ENCODE measurements around the gene VCL. TPM values are rescaled to one million over a fixed set of nuclear protein-coding genes. Genes with fewer than 3 reads are reported as not detected.

The VCL gene
- total RNA-seq, 4 donors from 2014 or later, result 54.8 to 92.9 (median 64.7) TPM

DNA sequence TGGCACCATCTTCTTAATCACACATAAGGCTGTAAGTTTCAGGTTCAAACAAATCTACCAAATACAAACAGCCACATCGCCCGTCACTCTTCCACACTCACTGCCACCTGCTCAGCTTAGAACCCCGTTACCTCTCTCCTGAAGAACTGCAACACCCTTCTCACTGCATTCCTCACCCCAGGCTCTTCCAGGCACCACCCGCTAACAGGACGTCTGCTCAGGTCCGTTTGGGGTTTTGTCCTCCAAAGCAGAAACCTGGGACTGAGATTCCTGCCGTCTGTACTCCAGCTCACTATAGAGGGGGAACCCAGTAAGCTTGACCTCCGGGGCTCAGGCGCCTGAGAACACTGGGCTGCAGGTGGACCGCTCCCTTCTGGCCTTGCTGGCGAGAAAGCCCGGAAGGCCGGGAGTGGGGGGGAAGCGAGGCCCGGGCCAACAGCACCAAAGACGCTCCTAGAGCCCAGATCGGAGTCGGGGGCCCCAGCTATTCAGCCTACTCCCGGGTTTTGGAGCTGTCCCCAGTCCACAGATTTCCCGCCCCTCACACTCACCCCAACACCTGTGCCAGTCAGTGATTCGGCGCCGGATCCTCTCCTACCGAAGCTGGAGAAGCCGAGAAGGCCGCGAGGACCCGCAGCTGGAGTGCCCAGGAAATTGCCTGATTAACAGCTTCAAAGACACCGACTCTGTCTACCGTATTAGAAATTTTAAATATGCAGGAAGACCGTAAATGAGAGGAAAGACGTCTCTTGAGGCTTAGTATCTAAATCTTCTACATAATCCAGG lies 152.5 kb downstream of the VCL start, which contains the start of gene AP3M1:
TSS of gene AP3M1 (minus strand) at position 625 of the 786 bp plus-strand sequence. CDS start 12,449 bp downstream, outside the sequence.
- TF ChIP-seq EP300 (IDR thresholded peaks at IDR 0.05) (no peak), POLR2AphosphoS5 (IDR thresholded peaks at IDR 0.05) (peak in 1 of 3 donors; percentile 20)

DNA sequence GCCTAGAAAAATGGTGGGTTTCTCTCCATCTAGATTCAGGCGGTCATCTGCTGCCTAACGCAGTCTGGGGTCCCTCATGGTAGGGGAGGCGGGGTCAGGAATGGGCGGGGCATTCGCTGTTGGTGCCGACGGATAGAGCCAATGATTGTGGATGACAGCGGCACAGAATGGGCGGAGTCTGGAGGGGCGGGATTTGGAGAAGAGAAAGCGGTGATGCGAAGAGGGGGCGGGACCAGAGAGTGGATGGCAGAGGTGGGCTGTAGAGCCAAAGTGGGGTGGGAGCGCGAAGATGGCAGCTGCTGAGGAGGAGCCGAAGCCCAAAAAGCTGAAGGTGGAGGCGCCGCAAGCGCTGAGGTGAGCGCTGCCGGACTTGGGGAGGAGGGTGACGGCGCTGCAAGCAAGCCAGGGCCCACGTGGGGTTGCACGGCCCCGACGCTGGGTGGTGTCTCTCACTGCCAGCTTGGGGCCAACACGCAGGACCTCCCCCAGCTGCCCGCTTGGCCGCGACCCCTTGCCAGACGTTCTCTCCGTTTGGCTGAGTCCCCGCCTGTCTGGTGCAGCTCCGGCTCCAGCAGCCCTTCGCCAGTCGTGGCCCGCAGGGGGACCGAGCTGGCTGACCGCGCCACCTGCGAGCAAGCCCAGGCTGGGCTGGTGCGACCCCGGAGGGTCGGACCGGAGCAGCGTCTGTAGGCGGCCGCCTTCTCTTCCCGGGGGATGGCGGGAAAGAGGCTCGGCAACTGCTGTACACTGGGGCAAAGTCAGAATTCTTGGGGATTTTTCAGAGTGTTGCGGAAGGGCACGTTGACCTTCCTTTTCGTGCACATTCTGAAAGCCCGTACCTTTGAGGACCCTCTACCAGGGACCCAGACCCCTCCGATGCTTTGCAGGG lies 153.3 kb downstream of the VCL start, which contains the start of gene ADK:
TSS of gene ADK (plus strand) at position 232 of the 889 bp plus-strand sequence. CDS start at position 290, 58 bp downstream.
- Histone ChIP-seq H3K4me3 (peak within 1 kb of the TSS; percentile 84), H3K27me3 (no peaks in the 10 kb centered on the region), H3K4me1 (peaks cover 38% of the 10 kb centered on the region), H3K9me3 (no peaks in the 10 kb centered on the region), H3K27ac (peak within 1 kb of the TSS; percentile 95), H3K36me3 (no peaks in the 10 kb centered on the region)
- under 1% methylated on average over 37 of the region's 57 CpGs for WGBS
- peak in 1 of 3 donors; percentile 6 for TF ChIP-seq POLR2AphosphoS5 (IDR thresholded peaks at IDR 0.05)
- TF ChIP-seq, protein P1, sequence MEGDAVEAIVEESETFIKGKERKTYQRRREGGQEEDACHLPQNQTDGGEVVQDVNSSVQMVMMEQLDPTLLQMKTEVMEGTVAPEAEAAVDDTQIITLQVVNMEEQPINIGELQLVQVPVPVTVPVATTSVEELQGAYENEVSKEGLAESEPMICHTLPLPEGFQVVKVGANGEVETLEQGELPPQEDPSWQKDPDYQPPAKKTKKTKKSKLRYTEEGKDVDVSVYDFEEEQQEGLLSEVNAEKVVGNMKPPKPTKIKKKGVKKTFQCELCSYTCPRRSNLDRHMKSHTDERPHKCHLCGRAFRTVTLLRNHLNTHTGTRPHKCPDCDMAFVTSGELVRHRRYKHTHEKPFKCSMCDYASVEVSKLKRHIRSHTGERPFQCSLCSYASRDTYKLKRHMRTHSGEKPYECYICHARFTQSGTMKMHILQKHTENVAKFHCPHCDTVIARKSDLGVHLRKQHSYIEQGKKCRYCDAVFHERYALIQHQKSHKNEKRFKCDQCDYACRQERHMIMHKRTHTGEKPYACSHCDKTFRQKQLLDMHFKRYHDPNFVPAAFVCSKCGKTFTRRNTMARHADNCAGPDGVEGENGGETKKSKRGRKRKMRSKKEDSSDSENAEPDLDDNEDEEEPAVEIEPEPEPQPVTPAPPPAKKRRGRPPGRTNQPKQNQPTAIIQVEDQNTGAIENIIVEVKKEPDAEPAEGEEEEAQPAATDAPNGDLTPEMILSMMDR (IDR thresholded peaks at IDR 0.05), result no peak
- DNase-seq (ENCODE audit: low spot score in 2 of 2), result peak; percentile 100

More for the DNA sequence above, 152.5 kb downstream of the VCL start, which contains the start of gene AP3M1:
- 0% methylated on average over 17 of the region's 32 CpGs for whole genome bisulfite sequencing
- Histone ChIP-seq H3K4me1 (peaks cover 44% of the 10 kb centered on the region), H3K4me3 (peak within 1 kb of the TSS; percentile 84), H3K27ac (peak within 1 kb of the TSS; percentile 95), H3K27me3 (no peaks in the 10 kb centered on the region), H3K9me3 (no peaks in the 10 kb centered on the region), H3K36me3 (no peaks in the 10 kb centered on the region)
- DNase-seq (ENCODE audit: low spot score in 2 of 2), result peak; percentile 90 to 92

GRCh38 chr10:74151879-74152722 lies 154.2 kb downstream of the VCL start:
- H3K4me1 ChIP-seq, result peaks cover 38% of the 10 kb centered on the region
- no peaks in the 10 kb centered on the region for H3K27me3 ChIP-seq
- H3K27ac ChIP-seq, result peak overlapping the region; percentile 95
- no peak for TF ChIP-seq EP300 (IDR thresholded peaks at IDR 0.05)
- TF ChIP-seq POLR2A (IDR thresholded peaks at IDR 0.05), result no peak
- TF ChIP-seq, protein P1 (IDR thresholded peaks at IDR 0.05), result no peak
- no peak for TF ChIP-seq POLR2AphosphoS5 (IDR thresholded peaks at IDR 0.05)
- no peaks in the 10 kb centered on the region for H3K9me3 ChIP-seq
- H3K4me3 ChIP-seq, result peak overlapping the region; percentile 84
- DNase-seq (ENCODE audit: low spot score in 2 of 2), result no peak
- no peaks in the 10 kb centered on the region for H3K36me3 ChIP-seq
- WGBS, result 17% methylated on average over 5 of the region's 5 CpGs

- H3K4me1 ChIP-seq, result peaks cover 38% of the 10 kb centered on the region
- TF ChIP-seq, protein P1 (IDR thresholded peaks at IDR 0.05), result peak in 1 of 2 donors; percentile 22
- TF ChIP-seq EP300 (IDR thresholded peaks at IDR 0.05), result no peak
- TF ChIP-seq POLR2AphosphoS5 (IDR thresholded peaks at IDR 0.05), result no peak
- TF ChIP-seq POLR2A (IDR thresholded peaks at IDR 0.05), result no peak
- no peak overlapping the region for H3K4me3 ChIP-seq
- H3K9me3 ChIP-seq, result no peaks in the 10 kb centered on the region
- 29% methylated on average over 4 of the region's 4 CpGs for whole genome bisulfite sequencing
- DNase-seq (ENCODE audit: low spot score in 2 of 2), result no peak
- H3K36me3 ChIP-seq, result no peaks in the 10 kb centered on the region
- H3K27ac ChIP-seq, result peak overlapping the region; percentile 7
- H3K27me3 ChIP-seq, result no peaks in the 10 kb centered on the region
Observed at GRCh38 chr10:74153123-74153522, 155.2 kb downstream of the VCL start.

- no peak overlapping the region for H3K4me3 ChIP-seq
- 46% methylated on average over 4 of the region's 4 CpGs for WGBS
- DNase-seq (ENCODE audit: low spot score in 2 of 2), result no peak
- H3K36me3 ChIP-seq, result no peaks in the 10 kb centered on the region
- no peaks in the 10 kb centered on the region for H3K9me3 ChIP-seq
- H3K27ac ChIP-seq, result peak overlapping the region; percentile 7
- peaks cover 34% of the 10 kb centered on the region for H3K4me1 ChIP-seq
- H3K27me3 ChIP-seq, result no peaks in the 10 kb centered on the region
- no peak for TF ChIP-seq POLR2A (IDR thresholded peaks at IDR 0.05)
- no peak for TF ChIP-seq POLR2AphosphoS5 (IDR thresholded peaks at IDR 0.05)
- TF ChIP-seq, protein P1 (IDR thresholded peaks at IDR 0.05), result no peak
- TF ChIP-seq EP300 (IDR thresholded peaks at IDR 0.05), result no peak
Observed at GRCh38 chr10:74153676-74154075, 155.8 kb downstream of the VCL start.

Data from suprapubic skin (tissue), 4 donors.